Testis (tissue), 3 donors: ENCODE results near the gene WNT3. TPM values are rescaled to one million over a fixed set of nuclear protein-coding genes. Genes with fewer than 3 reads are reported as not detected.

ENCODE experiments used
- DNase-seq: peaks from one replicate; pipeline ENCODE4 v3.0.0-alpha.2; 2019
- H3K27ac ChIP-seq, 2 donors: fragments of 200-600 bp; sonication (generic); one replicate each; pipeline ENCODE4 v1.5.1; 2019
- H3K27me3 ChIP-seq: fragments of 200-600 bp; sonication (generic); one replicate; pipeline ENCODE4 v1.5.1; 2019
- H3K36me3 ChIP-seq: fragments of 200-600 bp; sonication (generic); one replicate; pipeline ENCODE4 v1.5.1; 2017; ENCODE audit warnings: low read depth; ENCODE audit errors: missing control alignments
- H3K4me1 ChIP-seq: fragments of 200-600 bp; sonication (generic); one replicate; pipeline ENCODE4 v1.5.1; 2019
- H3K4me3 ChIP-seq, 2 donors: fragments of 200-600 bp; sonication (generic); one replicate each; pipeline ENCODE4 v1.5.1; 2017 to 2019
- H3K9me3 ChIP-seq: fragments of 200-600 bp; sonication (generic); one replicate; pipeline ENCODE4 v1.5.1; 2017
- CTCF ChIP-seq, 3 experiments: fragments of 450-650 bp in 2 of 3; fragments of 200-600 bp in 1 of 3; sonication (generic) in 1 of 3; IDR thresholded peaks; one replicate each; pipeline ENCODE4 v1.5.1; 2016 to 2019; ENCODE audit warnings: antibody characterized with exemption in 3 of 3, mild to moderate bottlenecking in 2 of 3, moderate library complexity in 1 of 3
- POLR2A ChIP-seq: fragments of 450-650 bp; IDR thresholded peaks from one replicate; pipeline ENCODE4 v1.6.1; 2017; ENCODE audit warnings: antibody characterized with exemption, mild to moderate bottlenecking, moderate library complexity
- WGBS, 2 donors: methylation state at CpG; one replicate each; pipeline ENCODE4 v1.1.5; 2018; 5-methylcytosine and 5-hydroxymethylcytosine counted together
- intact Hi-C: fragments of 100-400 bp; cut with DNase I; formaldehyde crosslinking; loops from one replicate; pipeline ENCODE4 v1.15.1; 2023; ENCODE audit warnings: low total_unique reads
- polyA plus RNA-seq: library from polyadenylated mRNA; stranded (reverse); fragments of 350-450 nt; fragmentation: Illumina TruSeq; extraction: RNeasy Lipid Tissue Mini Kit (QIAGEN cat#74804); gene quantifications from one replicate; pipeline ENCODE4 v1.2.3, GENCODE V29; 2014; ENCODE audit warnings: low read depth, low replicate concordance; ENCODE audit not compliant: insufficient read depth
- total RNA-seq, 2 donors: library from RNA; depleted of rRNA; stranded (reverse); fragments of >200 nt; gene quantifications; one replicate each; pipeline ENCODE4 v1.2.3, GENCODE V29; 2016

The WNT3 gene
- total and polyA plus RNA-seq, 3 donors from 2014 or later: 6.4 to 9.8 (median 7.7) TPM

- intact Hi-C loops: no loop called here
- no peaks in the 10 kb centered on the region for H3K27me3 ChIP-seq
- no peaks in the 10 kb centered on the region for H3K4me1 ChIP-seq
- H3K9me3 ChIP-seq: no peaks in the 10 kb centered on the region
- H3K4me3 ChIP-seq: peak overlapping the region; percentile 49 to 54
- no peak for TF ChIP-seq POLR2A
- TF ChIP-seq CTCF (IDR thresholded peaks at IDR 0.05): no peak
- 25 to 28% methylated on average over 16 of the region's 16 CpGs for WGBS, 2 donors
- no peaks in the 10 kb centered on the region for H3K36me3 ChIP-seq
- H3K27ac ChIP-seq: no peak overlapping the region
- DNase-seq: no peak
Measured at GRCh38 chr17:46772475-46773220, 45.8 kb downstream of the WNT3 start.

GRCh38 chr17:46771561-46772474 lies 46.7 kb downstream of the WNT3 start:
- 2 to 7% methylated on average over 30 to 48 of the region's 135 CpGs for WGBS, 2 donors
- TF ChIP-seq POLR2A (no peak), CTCF (IDR thresholded peaks at IDR 0.05) (no peak)
- no peaks in the 10 kb centered on the region for H3K36me3 ChIP-seq
- intact Hi-C loops: no loop called here
- H3K9me3 ChIP-seq: no peaks in the 10 kb centered on the region
- no peaks in the 10 kb centered on the region for H3K4me1 ChIP-seq
- H3K27ac ChIP-seq: peak overlapping the region in 1 of 2 donors; percentile 56
- no peaks in the 10 kb centered on the region for H3K27me3 ChIP-seq
- no peak for DNase-seq
- H3K4me3 ChIP-seq: peak overlapping the region; percentile 51 to 54

- Histone ChIP-seq H3K27ac (peak overlapping the region in 1 of 2 donors; percentile 56), H3K4me3 (peak overlapping the region; percentile 34 to 51), H3K27me3 (no peaks in the 10 kb centered on the region), H3K4me1 (no peaks in the 10 kb centered on the region), H3K9me3 (no peaks in the 10 kb centered on the region), H3K36me3 (no peaks in the 10 kb centered on the region)
- 9 to 15% methylated on average over 5 to 28 of the region's 73 CpGs for WGBS, 2 donors
- DNase-seq: no peak
- TF ChIP-seq CTCF (IDR thresholded peaks at IDR 0.05): no peak
- TF ChIP-seq POLR2A: no peak
- intact Hi-C loops: no loop called here
Measured at GRCh38 chr17:46770818-46771560, 47.5 kb downstream of the WNT3 start.

GRCh38 chr17:46770439-46770817 lies 48.1 kb downstream of the WNT3 start:
- Histone ChIP-seq H3K4me3 (peak overlapping the region in 1 of 2 donors; percentile 34), H3K36me3 (no peaks in the 10 kb centered on the region), H3K27ac (no peak overlapping the region), H3K9me3 (no peaks in the 10 kb centered on the region), H3K27me3 (no peaks in the 10 kb centered on the region), H3K4me1 (peaks cover 2% of the 10 kb centered on the region)
- TF ChIP-seq POLR2A: no peak
- no peak for TF ChIP-seq CTCF (IDR thresholded peaks at IDR 0.05)
- intact Hi-C loops: no loop called here
- no peak for DNase-seq
- 47 to 52% methylated on average over 14 of the region's 14 CpGs for WGBS, 2 donors
